Right ventricle myocardium inferior (tissue), 1 donor: Measurements from ENCODE around the gene HRH1. TPM values are rescaled to one million over a fixed set of nuclear protein-coding genes. Genes with fewer than 3 reads are reported as not detected.
A peak's percentile ranks its signal among the peaks of the same experiment; 100 is the strongest.
"Not testable (repeated sequence)": the region's sequence is repeated elsewhere in the genome, so short reads cannot be mapped to it uniquely, and the experiment has no call there.

Experiments
- ATAC-seq: fragments of 200-7000 bp; cut with Tn5 transposase; one replicate; pipeline ENCODE4 v1.9.1; 2020; ENCODE audit warnings: mild to moderate bottlenecking, moderate library complexity
- DNase-seq: peaks from one replicate; pipeline ENCODE4 v3.0.0; 2021; ENCODE audit errors: missing footprints
- intact Hi-C: fragments of 100-400 bp; cut with DNase I; formaldehyde crosslinking; loops from one replicate; pipeline ENCODE4 v1.11.0; 2022
- total RNA-seq: library from RNA; stranded (reverse); fragmentation: NEBNext Ultra II Directional; extraction: Animal tissue kit (Norgen Biotek cat#: 25700); gene quantifications from one replicate; pipeline ENCODE4 v1.2.1, GENCODE V29; 2021
- donor health status: DM: no; HTN: yes; CAD: no; lungs with severe emphysema.

HRH1 gene
- total RNA-seq, 1 donor from 2014 or later: 1.8 TPM

- intact Hi-C loops, DNase-seq: not testable (repeated sequence)
Observed at GRCh38 chr3:11166807-11167400, 12.6 kb downstream of the HRH1 start.

GRCh38 chr3:11167590-11167989, 13.3 kb downstream of the HRH1 start:
- DNase-seq: no peak
- intact Hi-C loops: no loop called here
- ATAC-seq: no peak

More at GRCh38 chr3:11166807-11167400, 12.6 kb downstream of the HRH1 start:
- not testable (repeated sequence) for ATAC-seq

GRCh38 chr3:11168406-11168805, 14.1 kb downstream of the HRH1 start:
- DNase-seq (no peak), ATAC-seq (no peak)
- intact Hi-C loops: no loop called here

DNA sequence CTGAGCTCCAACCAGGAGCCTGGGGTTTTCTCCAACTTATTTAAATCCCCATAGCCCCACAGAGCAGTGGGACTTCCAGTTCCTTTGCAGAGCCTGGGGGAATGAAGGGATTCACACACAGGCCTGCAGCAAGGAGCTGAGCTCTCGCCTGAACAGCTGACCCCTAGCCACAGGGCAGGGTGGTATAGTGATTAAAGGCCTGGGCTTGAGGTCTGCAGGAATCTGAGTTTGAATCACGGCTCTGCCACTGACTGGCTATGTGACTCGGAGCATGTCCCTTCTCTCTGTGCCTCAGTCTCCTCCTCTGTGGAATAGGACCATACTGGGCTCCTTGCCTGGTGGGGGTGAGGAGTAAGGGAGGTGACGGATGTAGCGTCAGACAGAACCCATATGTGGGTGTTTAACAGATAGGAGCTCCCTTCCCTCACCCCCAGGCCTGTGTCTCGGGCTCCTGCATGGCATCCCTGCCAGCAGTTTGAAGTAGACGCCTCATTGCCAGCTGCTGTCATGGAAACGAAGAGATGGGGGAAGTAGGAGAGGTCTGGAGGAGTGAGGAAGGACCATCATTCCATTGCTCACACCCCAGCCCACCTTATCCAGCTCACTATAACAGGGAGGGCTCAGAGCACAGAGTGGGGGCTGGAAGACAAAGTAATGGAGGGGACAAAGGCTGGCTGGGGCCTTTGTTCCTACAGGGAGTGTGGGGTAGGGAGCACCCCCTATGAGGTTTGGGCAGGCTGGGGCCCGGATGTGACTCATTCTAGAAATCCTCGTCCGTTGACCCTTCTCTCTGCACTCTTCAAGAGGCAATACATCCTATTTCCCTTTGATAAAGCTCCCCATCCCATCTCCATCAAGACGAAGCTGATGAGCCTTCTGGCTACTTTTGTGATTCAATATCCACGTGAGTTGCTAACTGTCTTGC, 14.8 kb downstream of the HRH1 start:
- no peak for DNase-seq
- ATAC-seq: no peak
- intact Hi-C loops: no loop called here

DNA sequence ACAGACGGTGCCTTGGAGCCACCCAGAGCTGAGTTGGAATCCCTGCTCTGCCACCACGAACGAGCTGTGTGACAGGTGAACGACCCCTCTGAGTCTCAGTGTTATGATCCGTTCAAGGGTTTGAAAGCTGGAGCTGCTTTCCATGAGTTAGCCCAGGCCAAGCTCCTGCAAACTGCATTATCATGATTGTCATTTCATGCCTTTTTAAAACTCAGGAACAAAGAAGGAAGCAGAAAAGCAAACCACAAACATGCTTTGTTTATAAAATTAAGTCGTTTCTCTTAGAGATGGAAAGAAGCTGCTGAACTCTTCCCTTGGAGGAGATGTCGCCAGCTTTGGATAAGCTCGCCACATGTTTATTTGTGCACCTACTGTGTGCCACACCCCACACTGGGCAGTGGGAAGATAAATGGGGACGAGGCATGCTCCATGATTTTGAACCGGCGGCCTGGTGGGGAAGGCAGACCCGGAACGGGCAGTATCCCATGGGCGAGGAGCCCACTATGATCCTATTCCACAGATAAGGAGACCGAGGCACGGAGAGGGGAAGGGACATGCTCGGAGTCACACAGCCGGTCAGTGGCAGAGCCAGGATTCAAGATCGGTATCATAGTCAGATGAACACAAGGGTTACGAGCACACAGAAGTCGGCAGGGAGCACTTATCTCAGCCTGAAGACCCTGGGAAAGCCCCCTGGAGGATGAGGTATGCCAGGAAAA, 15.9 kb downstream of the HRH1 start:
- no peak for DNase-seq
- intact Hi-C loops: no loop called here
- ATAC-seq: no peak

DNA sequence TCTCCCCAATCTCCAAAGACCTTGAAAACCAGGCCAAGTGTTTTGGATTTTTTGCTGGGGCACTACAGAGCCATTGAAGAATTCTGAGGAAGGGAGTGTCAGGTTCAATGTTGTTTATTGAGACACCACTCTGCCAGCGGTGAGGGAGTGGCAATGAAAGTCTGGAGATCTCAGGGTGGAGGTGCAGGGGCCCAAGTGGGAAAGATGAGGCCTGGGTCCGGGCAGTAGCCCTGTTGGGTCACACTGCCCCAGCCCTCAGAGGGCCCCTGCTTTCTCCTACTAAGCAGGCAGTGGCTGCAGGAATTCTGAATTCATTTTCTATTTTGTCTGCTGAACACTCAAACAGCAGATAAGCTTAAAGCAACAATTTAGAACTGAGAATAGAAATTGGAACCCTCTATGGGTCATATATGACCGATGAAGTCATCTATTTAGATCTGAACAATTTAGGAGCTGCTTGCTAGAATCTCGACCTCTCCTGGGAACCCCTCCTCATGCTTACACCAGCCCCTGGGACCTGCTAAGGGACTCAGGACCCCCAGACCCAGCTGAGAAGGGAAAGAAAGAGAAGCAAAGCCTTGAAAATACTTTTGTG, 17.9 kb downstream of the HRH1 start:
- DNase-seq (no peak), ATAC-seq (no peak)
- intact Hi-C loops: no loop called here

DNA sequence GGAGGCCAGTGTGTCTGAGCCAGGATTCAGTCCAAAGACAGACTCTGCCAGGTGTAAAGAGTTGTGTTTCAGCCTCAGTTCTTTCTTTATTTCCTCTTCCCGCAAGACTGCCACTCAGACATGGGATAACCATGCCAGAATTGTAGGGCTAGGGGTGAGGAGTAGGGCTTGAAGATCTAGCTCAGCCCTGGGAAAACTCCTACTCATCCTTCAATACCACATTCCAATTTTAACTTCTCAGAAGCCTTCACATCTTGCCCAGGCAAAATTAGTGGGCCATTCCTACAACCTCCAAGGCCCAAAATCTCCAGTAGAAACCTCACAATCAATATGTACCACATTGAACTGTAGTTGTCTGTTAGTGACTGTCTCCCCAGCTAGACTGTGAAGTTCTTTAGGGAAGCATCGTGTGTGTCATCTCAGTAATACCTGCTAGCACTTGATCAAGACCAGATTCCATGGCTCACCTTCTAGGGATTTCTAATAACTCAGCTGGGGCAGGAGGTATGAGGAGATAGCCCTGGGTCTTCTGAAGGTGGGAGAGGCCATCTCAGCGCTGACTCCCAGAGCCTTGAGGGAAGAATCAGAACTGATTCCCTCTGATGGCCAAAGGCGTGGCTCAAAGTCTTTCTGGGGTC, 19.7 kb downstream of the HRH1 start:
- intact Hi-C loops: no loop called here
- ATAC-seq: no peak
- no peak for DNase-seq

- intact Hi-C loops: no loop called here
- no peak for DNase-seq
- no peak for ATAC-seq
Observed at GRCh38 chr3:11178421-11178820, 24.1 kb downstream of the HRH1 start.

DNA sequence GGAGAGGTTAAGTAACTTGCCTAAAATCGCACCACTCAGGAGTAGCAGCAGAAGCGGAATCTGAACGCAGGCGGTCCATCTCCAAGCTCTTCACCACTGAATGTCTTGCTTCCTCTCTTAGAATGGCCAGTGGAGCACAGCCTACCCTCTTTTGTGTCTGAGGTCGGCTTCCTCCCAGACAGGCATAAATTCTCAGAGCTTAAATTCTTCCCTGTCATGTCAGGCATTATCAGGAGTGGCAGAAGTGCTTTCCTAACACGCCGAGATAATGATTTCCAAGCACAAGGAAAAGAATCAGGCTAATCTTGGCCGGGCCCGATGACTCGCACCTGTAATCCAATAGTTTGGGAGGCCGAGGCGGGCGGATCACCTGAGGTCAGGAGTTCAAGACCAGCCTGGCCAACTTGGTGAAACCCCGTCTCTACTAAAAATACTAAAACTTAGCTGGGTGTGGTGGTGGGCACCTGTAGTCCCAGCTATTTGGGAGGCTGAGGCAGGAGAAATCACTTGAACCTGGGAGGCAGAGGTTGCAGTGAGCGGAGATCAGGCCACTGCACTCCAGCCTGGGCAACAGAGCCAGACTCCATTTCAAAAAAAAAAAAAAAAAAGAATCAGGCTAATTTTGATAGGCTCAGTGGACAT, 30.2 kb downstream of the HRH1 start:
- DNase-seq, ATAC-seq, intact Hi-C loops: not testable (repeated sequence)

DNA sequence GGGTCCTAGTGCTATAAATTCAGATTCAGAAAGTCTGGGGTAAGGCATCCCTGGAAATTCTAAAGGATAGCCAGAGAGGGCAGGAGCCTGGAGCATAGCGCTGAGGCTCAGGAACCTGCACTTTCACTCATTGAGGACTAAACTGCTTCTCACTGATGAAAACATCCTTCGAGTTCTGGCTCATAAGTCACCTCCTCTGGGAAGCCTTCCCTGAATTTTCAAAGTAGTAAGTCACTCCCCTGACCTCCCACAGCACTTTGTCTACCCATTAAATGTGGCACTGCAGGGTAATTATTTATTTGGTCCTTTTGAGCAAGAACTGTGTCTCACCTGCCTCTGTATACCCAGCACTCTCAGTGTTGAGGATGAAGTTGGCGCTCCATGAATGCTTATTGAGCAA, 30.9 kb downstream of the HRH1 start:
- ATAC-seq (no peak), DNase-seq (no peak)
- intact Hi-C loops: no loop called here

GRCh38 chr3:11185564-11186317, 31.4 kb downstream of the HRH1 start:
- DNase-seq (peak; percentile 70), ATAC-seq (peak; percentile 97)
- intact Hi-C loops: no loop called here

- ATAC-seq: no peak
- intact Hi-C loops: no loop called here
- DNase-seq: no peak
Observed at GRCh38 chr3:11186318-11186692, 32.0 kb downstream of the HRH1 start.

GRCh38 chr3:11186771-11187191, 32.5 kb downstream of the HRH1 start:
- ATAC-seq (no peak), DNase-seq (no peak)
- intact Hi-C loops: no loop called here

GRCh38 chr3:11187681-11188080, 33.4 kb downstream of the HRH1 start:
- ATAC-seq (no peak), DNase-seq (no peak)
- intact Hi-C loops: no loop called here

- intact Hi-C loops: no loop called here
- no peak for ATAC-seq
- DNase-seq: no peak
Observed at GRCh38 chr3:11188231-11188630, 33.9 kb downstream of the HRH1 start.

GRCh38 chr3:11195201-11195600, 40.9 kb downstream of the HRH1 start:
- ATAC-seq (no peak), DNase-seq (no peak)
- intact Hi-C loops: no loop called here

- DNase-seq (no peak), ATAC-seq (no peak)
- intact Hi-C loops: no loop called here
Observed at GRCh38 chr3:11195721-11196332, 41.5 kb downstream of the HRH1 start.
